Fibroblast of pulmonary artery (primary cell): Measurements from ENCODE around the gene ZFAND3.

Experiments
- DNase-seq: peaks from one replicate; pipeline ENCODE4 v3.0.0-alpha.2; 2010; ENCODE audit warnings: low read depth
- H3K4me3 ChIP-seq: replicated peaks from 2 replicates; pipeline ENCODE4 v1.5.1; 2011; ENCODE audit warnings: low read depth, mild to moderate bottlenecking, control low read depth, low read length, moderate library complexity
- TF ChIP-seq, protein P1 (sequence below): IDR thresholded peaks from 2 replicates; pipeline ENCODE4 v1.5.1; 2011; ENCODE audit warnings: mild to moderate bottlenecking, control low read depth, low read length, inconsistent platforms; ENCODE audit errors: missing control alignments

ZFAND3 gene

DNA sequence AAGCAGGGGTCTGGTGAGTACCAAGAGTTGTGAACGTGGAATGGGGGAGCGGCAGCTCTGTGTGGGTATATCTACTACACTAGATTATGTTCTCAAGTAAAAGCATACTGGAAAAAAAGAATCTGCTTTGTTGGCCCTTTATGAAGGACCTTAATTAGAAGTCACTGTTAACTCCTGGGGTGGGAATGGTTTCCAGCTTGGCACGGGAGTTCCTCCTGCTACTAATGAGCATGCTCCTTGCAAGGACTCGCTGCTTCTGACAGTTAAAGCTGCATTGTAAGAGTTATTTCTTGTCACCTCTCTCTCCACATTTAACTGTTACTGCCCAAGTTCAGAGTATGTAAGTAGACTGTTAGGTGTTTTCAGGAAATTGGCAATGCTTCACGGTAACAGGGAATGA, 292.7 kb downstream of the ZFAND3 start:
- H3K4me3 ChIP-seq = no peak overlapping the region
- TF ChIP-seq, protein P1, sequence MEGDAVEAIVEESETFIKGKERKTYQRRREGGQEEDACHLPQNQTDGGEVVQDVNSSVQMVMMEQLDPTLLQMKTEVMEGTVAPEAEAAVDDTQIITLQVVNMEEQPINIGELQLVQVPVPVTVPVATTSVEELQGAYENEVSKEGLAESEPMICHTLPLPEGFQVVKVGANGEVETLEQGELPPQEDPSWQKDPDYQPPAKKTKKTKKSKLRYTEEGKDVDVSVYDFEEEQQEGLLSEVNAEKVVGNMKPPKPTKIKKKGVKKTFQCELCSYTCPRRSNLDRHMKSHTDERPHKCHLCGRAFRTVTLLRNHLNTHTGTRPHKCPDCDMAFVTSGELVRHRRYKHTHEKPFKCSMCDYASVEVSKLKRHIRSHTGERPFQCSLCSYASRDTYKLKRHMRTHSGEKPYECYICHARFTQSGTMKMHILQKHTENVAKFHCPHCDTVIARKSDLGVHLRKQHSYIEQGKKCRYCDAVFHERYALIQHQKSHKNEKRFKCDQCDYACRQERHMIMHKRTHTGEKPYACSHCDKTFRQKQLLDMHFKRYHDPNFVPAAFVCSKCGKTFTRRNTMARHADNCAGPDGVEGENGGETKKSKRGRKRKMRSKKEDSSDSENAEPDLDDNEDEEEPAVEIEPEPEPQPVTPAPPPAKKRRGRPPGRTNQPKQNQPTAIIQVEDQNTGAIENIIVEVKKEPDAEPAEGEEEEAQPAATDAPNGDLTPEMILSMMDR = no peak
- DNase-seq = no peak

DNA sequence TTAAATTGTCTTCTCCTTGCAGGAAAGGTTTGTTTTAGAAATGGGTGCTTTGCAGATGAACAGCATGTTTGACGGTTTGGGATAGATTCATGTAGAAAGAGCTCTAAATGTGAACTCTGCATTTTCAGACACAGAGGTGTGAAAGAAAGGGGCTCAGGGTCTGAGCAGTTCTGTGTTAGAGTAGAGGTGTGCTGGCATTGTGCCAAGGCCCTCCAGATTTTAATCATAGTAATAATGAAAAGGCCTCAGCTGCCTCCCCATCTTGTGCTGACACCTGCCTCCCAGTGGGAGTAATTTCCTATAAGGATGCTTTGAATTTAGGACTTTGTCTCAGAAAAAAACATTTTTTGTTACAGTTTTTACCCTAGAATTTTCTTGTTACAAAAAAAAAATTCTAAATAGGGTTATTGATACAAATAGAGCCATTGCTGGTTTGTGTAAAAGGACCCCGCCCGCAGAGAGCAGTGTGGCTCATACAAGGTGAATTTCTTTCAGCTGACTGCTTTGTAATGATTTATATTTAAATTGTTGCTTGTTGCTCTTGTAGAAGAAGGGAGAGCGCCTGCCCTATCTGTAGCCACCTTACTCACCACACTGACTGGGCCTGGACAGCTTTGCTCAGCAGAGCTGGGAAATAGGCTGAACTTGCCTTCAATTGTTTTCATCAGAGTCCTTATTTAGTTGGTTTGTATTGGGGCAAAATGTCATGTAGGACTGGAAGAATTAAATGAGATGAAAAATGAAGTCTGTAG, 294.5 kb downstream of the ZFAND3 start:
- TF ChIP-seq, protein P1 = no peak

DNA sequence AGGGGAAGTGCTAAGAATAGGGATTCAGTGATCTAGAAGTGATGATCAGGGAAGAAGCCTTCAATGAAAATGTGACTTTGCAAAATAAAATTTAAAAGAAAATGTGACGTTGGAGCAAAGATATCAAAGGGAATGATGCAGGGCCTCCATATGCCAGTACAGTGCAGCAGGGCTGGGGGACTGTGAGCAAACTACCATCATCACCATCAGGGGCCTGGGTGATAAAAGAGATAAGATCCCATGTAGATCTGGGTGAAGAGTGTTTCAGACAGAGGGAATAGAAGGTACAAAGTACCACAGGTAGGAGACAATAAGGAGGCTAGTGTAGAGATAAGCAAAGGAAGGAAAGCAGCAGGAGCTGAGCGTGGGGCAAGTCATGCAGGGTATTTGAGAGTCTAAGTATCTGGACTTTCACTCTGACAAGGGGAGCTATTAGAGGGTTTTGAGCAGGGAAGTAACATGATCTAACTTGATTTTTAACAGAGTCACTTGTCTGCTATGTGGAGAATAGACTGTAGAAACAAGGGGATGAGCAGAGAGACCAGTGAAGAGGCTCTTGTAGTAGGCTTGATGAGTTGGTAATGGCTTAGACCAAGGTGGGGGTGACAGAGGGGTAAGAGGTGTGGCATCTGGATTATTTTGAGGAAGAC, 295.6 kb downstream of the ZFAND3 start:
- H3K4me3 ChIP-seq = no peak overlapping the region
- DNase-seq = no peak
- TF ChIP-seq, protein P1 = no peak

More for the DNA sequence above, 294.5 kb downstream of the ZFAND3 start:
- no peak for DNase-seq
- no peak overlapping the region for H3K4me3 ChIP-seq

DNA sequence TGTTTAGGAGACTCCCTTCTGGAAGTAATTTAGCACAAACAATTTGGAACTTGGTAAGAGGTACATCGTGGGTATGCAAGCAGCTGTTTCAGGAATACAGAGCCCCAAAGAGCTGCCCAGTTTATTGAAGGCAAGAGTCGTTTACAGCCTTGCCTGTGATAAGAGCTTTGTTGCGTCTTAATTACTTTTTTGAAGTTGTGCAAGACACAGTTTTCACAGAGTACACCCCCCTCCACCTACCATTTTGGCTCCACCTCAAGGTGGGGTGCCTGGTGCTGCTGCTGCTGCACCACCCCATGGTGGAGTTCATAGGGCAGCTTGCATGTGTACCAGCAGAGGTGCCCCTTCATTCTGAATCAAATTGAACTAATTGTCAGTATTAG, 296.1 kb downstream of the ZFAND3 start:
- TF ChIP-seq, protein P1 = no peak
- H3K4me3 ChIP-seq = no peak overlapping the region
- no peak for DNase-seq

DNA sequence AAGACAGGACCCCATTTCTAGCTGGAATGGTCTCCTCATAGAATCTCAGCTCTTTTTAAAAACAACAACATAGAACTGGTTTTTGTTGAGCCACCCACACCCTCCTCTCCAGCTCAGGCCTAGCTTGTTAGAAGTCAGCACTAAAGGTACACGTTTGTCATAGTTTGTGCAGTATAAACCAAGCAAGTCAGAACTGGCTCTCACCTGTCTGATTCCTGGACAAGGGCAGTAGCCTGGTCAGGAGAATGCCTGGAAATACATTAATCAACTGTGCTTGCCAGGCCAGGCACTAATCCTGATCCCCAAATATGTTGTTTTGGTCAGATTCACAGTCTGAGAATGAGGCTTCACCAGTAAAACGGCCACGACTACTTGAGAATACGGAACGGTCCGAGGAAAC, 296.7 kb downstream of the ZFAND3 start:
- no peak overlapping the region for H3K4me3 ChIP-seq
- TF ChIP-seq, protein P1 = no peak
- DNase-seq = no peak

DNA sequence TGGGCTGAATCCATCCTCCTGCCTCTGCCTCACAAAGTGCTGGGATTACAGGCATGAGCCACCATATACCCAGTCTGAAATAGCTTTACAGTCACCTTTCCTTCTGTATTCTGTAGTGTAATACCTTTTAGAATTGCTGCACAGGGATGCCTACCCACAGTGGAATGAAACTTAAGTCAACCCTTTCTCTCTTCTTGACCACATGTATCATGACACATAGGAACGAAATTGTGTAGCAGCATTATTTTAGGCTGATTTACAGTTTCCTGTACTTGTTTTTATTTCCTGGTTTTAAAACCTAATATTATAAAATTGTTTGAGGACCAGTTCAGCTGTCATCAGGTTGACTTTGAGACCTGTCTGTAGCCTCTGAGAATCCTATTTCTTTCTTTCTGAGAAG, 297.8 kb downstream of the ZFAND3 start:
- no peak overlapping the region for H3K4me3 ChIP-seq
- TF ChIP-seq, protein P1 = no peak
- peak; percentile 21 for DNase-seq
